GM19455 (cell line): ENCODE measurements around the gene ANTXR1.

Experiments
- ATAC-seq: cut with Tn5 transposase; IDR thresholded peaks from one replicate; pipeline ENCODE4 v1.9.1; 2021; ENCODE audit not compliant: unreplicated experiment

ANTXR1 gene

GRCh38 chr2:69013142-69013839 lies at the start of gene ANTXR1:
Gene ANTXR1 (plus strand): TSS chr2:69013179. CDS start chr2:69013500, 321 bp downstream.
- ATAC-seq: no peak

- no peak for ATAC-seq
These were observed 48.7 kb upstream of the ANTXR1 start for GRCh38 chr2:68964282-68964681.

- ATAC-seq: no peak
These were observed 44.8 kb upstream of the ANTXR1 start for GRCh38 chr2:68968221-68968620.

GRCh38 chr2:68969736-68970490 lies 43.1 kb upstream of the ANTXR1 start:
- no peak for ATAC-seq

GRCh38 chr2:68970566-68971265 lies 42.3 kb upstream of the ANTXR1 start:
- no peak for ATAC-seq

GRCh38 chr2:68971591-68972231 lies 41.3 kb upstream of the ANTXR1 start:
- ATAC-seq: no peak

GRCh38 chr2:68974251-68974650 lies 38.7 kb upstream of the ANTXR1 start, which contains the start of gene GKN1:
Gene GKN1 (plus strand): TSS chr2:68974636. CDS start chr2:68974678, 42 bp downstream.
- no peak for ATAC-seq

GRCh38 chr2:68974946-68975665 lies 37.9 kb upstream of the ANTXR1 start:
- ATAC-seq: no peak

GRCh38 chr2:68975844-68976243 lies 37.1 kb upstream of the ANTXR1 start:
- ATAC-seq: no peak

- ATAC-seq: no peak
These were observed 35.5 kb upstream of the ANTXR1 start for GRCh38 chr2:68977453-68977852.

GRCh38 chr2:68978098-68978497 lies 34.9 kb upstream of the ANTXR1 start:
- ATAC-seq: no peak

- no peak for ATAC-seq
These were observed 32.0 kb upstream of the ANTXR1 start for GRCh38 chr2:68980956-68981355.

GRCh38 chr2:68987021-68987503 lies 25.9 kb upstream of the ANTXR1 start:
- ATAC-seq: no peak

- ATAC-seq: no peak
These were observed 23.9 kb upstream of the ANTXR1 start for GRCh38 chr2:68989035-68989434.

- ATAC-seq: no peak
These were observed 20.6 kb upstream of the ANTXR1 start for GRCh38 chr2:68992341-68992740.

GRCh38 chr2:68992933-68993332 lies 20.0 kb upstream of the ANTXR1 start:
- ATAC-seq: no peak

- no peak for ATAC-seq
These were observed 19.3 kb upstream of the ANTXR1 start for GRCh38 chr2:68993660-68994059.

GRCh38 chr2:68994864-68995263 lies 18.1 kb upstream of the ANTXR1 start:
- no peak for ATAC-seq

- no peak for ATAC-seq
These were observed 17.1 kb upstream of the ANTXR1 start for GRCh38 chr2:68995916-68996315.

GRCh38 chr2:68997401-68997800 lies 15.6 kb upstream of the ANTXR1 start:
- no peak for ATAC-seq
